HepG2 (cell line): ENCODE results near the gene ZNF524. TPM values are rescaled to one million over a fixed set of nuclear protein-coding genes. Genes with fewer than 3 reads are reported as not detected.

ENCODE experiments used
- DMTF1 ChIP-seq: sonication (generic); formaldehyde crosslinking; IDR thresholded peaks from 2 replicates; pipeline ENCODE4 v1.4.0; 2020; ENCODE audit warnings: mild to moderate bottlenecking, missing genetic modification reagents
- HINFP ChIP-seq: sonication (generic); formaldehyde crosslinking; IDR thresholded peaks from 2 replicates; pipeline ENCODE4 v1.4.0; 2020; ENCODE audit warnings: low read depth, mild to moderate bottlenecking, missing genetic modification reagents
- MAZ ChIP-seq, 2 experiments: sonication (generic) in 1 of 2; formaldehyde crosslinking in 1 of 2; IDR thresholded peaks; 2 replicates each; pipeline versions ENCODE4 v1.5.0 to v1.6.1; 2012 to 2020; ENCODE audit warnings: low read depth in 2 of 2, mild to moderate bottlenecking in 2 of 2, borderline replicate concordance in 1 of 2, improper control_type of control experiment in 1 of 2, low read length in 1 of 2, missing genetic modification reagents in 1 of 2, moderate library complexity in 1 of 2
- NFYC ChIP-seq: IDR thresholded peaks from 2 replicates; pipeline ENCODE4 v1.6.1; 2016; ENCODE audit warnings: missing genetic modification reagents, missing compliant biosample characterization
- NR2C2 ChIP-seq: sonication (generic); formaldehyde crosslinking; IDR thresholded peaks from 2 replicates; pipeline ENCODE4 v1.4.0; 2020; ENCODE audit warnings: missing genetic modification reagents, mild to moderate bottlenecking, moderate library complexity, borderline replicate concordance
- PAWR ChIP-seq: sonication (generic); formaldehyde crosslinking; IDR thresholded peaks from 2 replicates; pipeline ENCODE4 v1.4.0; 2020; ENCODE audit warnings: missing genetic modification reagents, mild to moderate bottlenecking, borderline replicate concordance
- SALL2 ChIP-seq: sonication (generic); formaldehyde crosslinking; IDR thresholded peaks from 2 replicates; pipeline ENCODE4 v1.8.1; 2023; ENCODE audit warnings: mild to moderate bottlenecking, missing genetic modification reagents, inconsistent platforms
- SCMH1 ChIP-seq: sonication (generic); formaldehyde crosslinking; IDR thresholded peaks from 2 replicates; pipeline ENCODE4 v1.9.0; 2021; ENCODE audit warnings: missing genetic modification reagents, mild to moderate bottlenecking, borderline replicate concordance
- SRSF4 ChIP-seq: fragments of 200-400 bp; formaldehyde crosslinking; IDR thresholded peaks from one replicate; pipeline ENCODE4 v1.6.1; 2018; ENCODE audit warnings: mild to moderate bottlenecking, low read depth, low read length, moderate library complexity; ENCODE audit not compliant: poor library complexity, severe bottlenecking
- TAF1 ChIP-seq: sonication (generic); formaldehyde crosslinking; IDR thresholded peaks from 2 replicates; pipeline ENCODE4 v1.4.0; 2020; ENCODE audit warnings: missing genetic modification reagents
- TRIM22 ChIP-seq: fragments of 450-650 bp; IDR thresholded peaks from 2 replicates; pipeline ENCODE4 v1.6.1; 2017
- YY1 ChIP-seq: IDR thresholded peaks from 2 replicates; pipeline ENCODE4 v1.6.1; 2011; ENCODE audit warnings: low read length, low read depth, moderate library complexity, mild to moderate bottlenecking; ENCODE audit not compliant: insufficient read depth, insufficient replicate concordance
- ZBTB14 ChIP-seq: sonication (generic); formaldehyde crosslinking; IDR thresholded peaks from 2 replicates; pipeline ENCODE4 v1.4.0; 2020; ENCODE audit warnings: missing genetic modification reagents
- ZBTB7A ChIP-seq: sonication (generic); formaldehyde crosslinking; IDR thresholded peaks from 2 replicates; pipeline ENCODE4 v1.8.0; 2022; ENCODE audit warnings: mild to moderate bottlenecking, missing genetic modification reagents
- ZNF10 ChIP-seq: sonication (generic); formaldehyde crosslinking; IDR thresholded peaks from 2 replicates; pipeline ENCODE4 v1.4.0; 2020; ENCODE audit warnings: mild to moderate bottlenecking, low read depth, missing genetic modification reagents, borderline replicate concordance
- ZNF17 ChIP-seq: sonication (generic); formaldehyde crosslinking; IDR thresholded peaks from 2 replicates; pipeline ENCODE4 v1.5.0; 2020; ENCODE audit warnings: mild to moderate bottlenecking, missing genetic modification reagents
- ZNF33A ChIP-seq: sonication (generic); formaldehyde crosslinking; IDR thresholded peaks from 2 replicates; pipeline ENCODE4 v1.5.1; 2020; ENCODE audit warnings: missing genetic modification reagents, mild to moderate bottlenecking, moderate library complexity, borderline replicate concordance
- ZNF431 ChIP-seq: sonication (generic); formaldehyde crosslinking; IDR thresholded peaks from 2 replicates; pipeline ENCODE4 v1.9.0; 2022; ENCODE audit warnings: missing genetic modification reagents, low read depth, mild to moderate bottlenecking, borderline replicate concordance
- ZNF678 ChIP-seq: sonication (generic); formaldehyde crosslinking; IDR thresholded peaks from 2 replicates; pipeline ENCODE4 v1.4.0; 2020; ENCODE audit warnings: mild to moderate bottlenecking, missing genetic modification reagents
- ZNF720 ChIP-seq: sonication (generic); formaldehyde crosslinking; IDR thresholded peaks from 2 replicates; pipeline ENCODE4 v1.4.0; 2020; ENCODE audit warnings: missing genetic modification reagents
- polyA plus RNA-seq, 8 experiments: library from polyadenylated mRNA; depleted of rRNA in 3 of 8; stranded (reverse) in 7 of 8; unstranded in 1 of 8; fragments of >200 nt; fragmentation: Illumina TruSeq in 4 of 8; extraction: Trizol in 4 of 8; gene quantifications; 2 replicates each; pipeline versions ENCODE4 v1.2.1 to v1.2.3, GENCODE V29; 2011 to 2016; ENCODE audit warnings: low read depth in 4 of 8, missing spikeins in 1 of 8, mixed read lengths in 1 of 8; ENCODE audit not compliant: insufficient read depth in 1 of 8
- total RNA-seq, 5 experiments: library from RNA; depleted of rRNA; stranded (reverse); fragments of >200 nt; fragmentation: Illumina TruSeq; extraction: Trizol; gene quantifications; 2 replicates each; pipeline ENCODE4 v1.2.3, GENCODE V29; 2016; ENCODE audit warnings: low read depth in 1 of 5

Gene ZNF524
- total and polyA plus RNA-seq, 2 of the 13 experiments (the other 11 are each of a cell fraction or from before 2014, with no cell fraction given): 3.2 to 4.6 TPM

GRCh38 chr19:55585658-55586339, 14.3 kb upstream of the ZNF524 start (continued):
- TF ChIP-seq TRIM22: no peak
- TF ChIP-seq SCMH1 (CRISPR knock-in tag): no peak
- no peak; the same call in 1 of the 2 replicates for TF ChIP-seq ZBTB14 (CRISPR knock-in tag)
- peak; percentile 58; the same call in 1 of the 2 replicates for TF ChIP-seq SALL2 (CRISPR knock-in tag)
- TF ChIP-seq NR2C2 (CRISPR knock-in tag): no peak
- no peak for TF ChIP-seq SRSF4
- TF ChIP-seq MAZ (IDR thresholded peaks at IDR 0.05; ENCODE audit: borderline replicate concordance, low read depth, low read length): no peak
- TF ChIP-seq MAZ (CRISPR knock-in tag; IDR thresholded peaks at IDR 0.05; ENCODE audit: low read depth): peak; percentile 56; the same call in 1 of the 2 replicates
- no peak for TF ChIP-seq HINFP (CRISPR knock-in tag)
- TF ChIP-seq ZBTB7A: peak; percentile 24; the same call in 1 of the 2 replicates
- TF ChIP-seq TAF1 (CRISPR knock-in tag): peak; percentile 39; the same call in 1 of the 2 replicates
- no peak for TF ChIP-seq ZNF10 (CRISPR knock-in tag)
- no peak for TF ChIP-seq ZNF678 (CRISPR knock-in tag)
- TF ChIP-seq ZNF33A (CRISPR knock-in tag): no peak
- no peak for TF ChIP-seq PAWR (CRISPR knock-in tag)
- TF ChIP-seq ZNF431 (CRISPR knock-in tag): no peak
- no peak for TF ChIP-seq ZNF720
- TF ChIP-seq YY1: peak; percentile 65
- TF ChIP-seq ZNF17 (CRISPR knock-in tag): no peak
- peak; percentile 81 for TF ChIP-seq NFYC
- TF ChIP-seq DMTF1: no peak
